A549 (cell line): ENCODE results near the gene ARHGEF11. TPM values are rescaled to one million over a fixed set of nuclear protein-coding genes. Genes with fewer than 3 reads are reported as not detected.

Experiments
- ATAC-seq, 2 experiments: fragments of 200-7000 bp in 1 of 2; fragments of >200 bp in 1 of 2; cut with Nextera tagmentation in 1 of 2; cut with Tn5 transposase in 1 of 2; 3 replicates each; pipeline versions ENCODE4 v1.8.0 to v1.9.1; 2018 to 2020; ENCODE audit warnings: mild to moderate bottlenecking in 1 of 2, moderate library complexity in 1 of 2
- CTCF ChIA-PET: fragments of 300-600 bp; sonication (Branson Sonifier 250); formaldehyde crosslinking; extraction: SDS; loops from one replicate; lab custom pipeline; 2021; ENCODE audit warnings: antibody characterized with exemption, inconsistent platforms; lab: Yijun Ruan, JAX
- POLR2A ChIA-PET: fragments of 350-600 bp; formaldehyde crosslinking; extraction: SDS; loops from one replicate; lab custom pipeline; 2021; ENCODE audit warnings: antibody characterized with exemption, inconsistent platforms; lab: Yijun Ruan, JAX
- DNase-seq, 2 experiments: peaks; one replicate each; pipeline versions ENCODE4 v3.0.0 to v3.0.0-alpha.2; 2011 to 2016; ENCODE audit warnings: low read depth in 1 of 2, low spot score in 1 of 2
- FAIRE-seq: peaks from 2 replicates; lab custom pipeline; 2011; peaks lifted over from hg19 to GRCh38; lab: Jason Lieb, UNC
- H3K27ac ChIP-seq, 2 experiments: fragments of >200 bp; sonication (Bioruptor Twin); formaldehyde crosslinking; 3 replicates each; pipeline ENCODE4 v1.5.1; 2016 to 2017
- H3K4me1 ChIP-seq: fragments of >200 bp; sonication (Bioruptor Twin); formaldehyde crosslinking; 3 replicates; pipeline ENCODE4 v1.6.1; 2016
- H3K4me2 ChIP-seq: fragments of >200 bp; sonication (Bioruptor Twin); formaldehyde crosslinking; 3 replicates; pipeline ENCODE4 v1.6.1; 2016
- H3K4me3 ChIP-seq: fragments of >200 bp; sonication (Bioruptor Twin); formaldehyde crosslinking; 3 replicates; pipeline ENCODE4 v1.5.1; 2016
- H3K9me3 ChIP-seq: fragments of >200 bp; sonication (Bioruptor Twin); formaldehyde crosslinking; 3 replicates; pipeline ENCODE4 v1.6.1; 2016
- BHLHE40 ChIP-seq: IDR thresholded peaks from 2 replicates; pipeline ENCODE4 v1.6.1; 2012; ENCODE audit warnings: low read depth, low read length, inconsistent platforms
- CBX2 ChIP-seq: fragments of 200-600 bp; sonication (generic); IDR thresholded peaks from 2 replicates; pipeline ENCODE4 v1.6.1; 2016; ENCODE audit warnings: low read depth, mild to moderate bottlenecking, borderline replicate concordance
- CEBPB ChIP-seq, 2 experiments: fragments of >200 bp in 1 of 2; sonication (Bioruptor Twin) in 1 of 2; formaldehyde crosslinking in 1 of 2; IDR thresholded peaks; 2 replicates each; pipeline ENCODE4 v1.6.1; 2012 to 2016
- CHD2 ChIP-seq: fragments of 150-350 bp; IDR thresholded peaks from 2 replicates; pipeline ENCODE4 v1.6.1; 2014; ENCODE audit warnings: low read length; ENCODE audit not compliant: partially characterized antibody
- EP300 ChIP-seq, 2 experiments: fragments of >200 bp; sonication (Bioruptor Twin); formaldehyde crosslinking; IDR thresholded peaks; 2 replicates in 1 of 2; 3 replicates in 1 of 2; pipeline ENCODE4 v1.6.1; 2016 to 2017
- FOSB ChIP-seq: fragments of 250-450 bp; sonication (Bioruptor Pico); IDR thresholded peaks from 2 replicates; pipeline ENCODE4 v1.5.0; 2020; ENCODE audit warnings: mild to moderate bottlenecking, moderate library complexity
- FOXS1 ChIP-seq: fragments of 250-450 bp; sonication (Bioruptor Pico); IDR thresholded peaks from 2 replicates; pipeline ENCODE4 v1.5.0; 2020; ENCODE audit warnings: mild to moderate bottlenecking, moderate library complexity
- GATA3 ChIP-seq: IDR thresholded peaks from 2 replicates; pipeline ENCODE4 v1.6.1; 2012; ENCODE audit warnings: borderline replicate concordance
- HDAC2 ChIP-seq: fragments of 200-600 bp; sonication (generic); IDR thresholded peaks from 2 replicates; pipeline ENCODE4 v1.6.1; 2016
- HEYL ChIP-seq: fragments of 250-450 bp; sonication (Bioruptor Pico); IDR thresholded peaks from 2 replicates; pipeline ENCODE4 v1.8.0; 2021; ENCODE audit warnings: mild to moderate bottlenecking, moderate library complexity
- HOXA7 ChIP-seq: fragments of 250-450 bp; sonication (Bioruptor Pico); IDR thresholded peaks from 2 replicates; pipeline ENCODE4 v1.5.0; 2020; ENCODE audit warnings: mild to moderate bottlenecking, moderate library complexity
- JUN ChIP-seq, 2 experiments: fragments of >200 bp; sonication (Bioruptor Twin); formaldehyde crosslinking; IDR thresholded peaks; 2 replicates in 1 of 2; 3 replicates in 1 of 2; pipeline ENCODE4 v1.6.1; 2016 to 2017
- KDM1A ChIP-seq: fragments of 200-600 bp; sonication (generic); IDR thresholded peaks from 2 replicates; pipeline ENCODE4 v1.6.1; 2016; ENCODE audit warnings: low read depth, mild to moderate bottlenecking
- KDM5A ChIP-seq: fragments of 200-600 bp; sonication (generic); IDR thresholded peaks from 2 replicates; pipeline ENCODE4 v1.6.1; 2016; ENCODE audit warnings: antibody characterized with exemption, mild to moderate bottlenecking
- MAFK ChIP-seq: fragments of 450-650 bp; IDR thresholded peaks from 2 replicates; pipeline ENCODE4 v1.6.1; 2014; ENCODE audit not compliant: partially characterized antibody
- MAZ ChIP-seq: fragments of 150-350 bp; IDR thresholded peaks from 2 replicates; pipeline ENCODE4 v1.6.1; 2014; ENCODE audit warnings: antibody characterized with exemption, low read depth, low read length, borderline replicate concordance
- NPAS2 ChIP-seq: fragments of 250-450 bp; sonication (Bioruptor Pico); IDR thresholded peaks from 2 replicates; pipeline ENCODE4 v1.8.0; 2022; ENCODE audit warnings: mild to moderate bottlenecking, moderate library complexity, borderline replicate concordance
- PHF8 ChIP-seq: fragments of 200-600 bp; sonication (generic); IDR thresholded peaks from 2 replicates; pipeline ENCODE4 v1.6.1; 2016; ENCODE audit warnings: low read depth, mild to moderate bottlenecking, antibody characterized with exemption, moderate library complexity, borderline replicate concordance
- RAD21 ChIP-seq, 2 experiments: fragments of >200 bp in 1 of 2; sonication (Bioruptor Twin) in 1 of 2; formaldehyde crosslinking in 1 of 2; IDR thresholded peaks in 1 of 2; conservative IDR thresholded peaks in 1 of 2; 2 replicates in 1 of 2; 3 replicates in 1 of 2; pipeline ENCODE4 v1.6.1; 2012 to 2018; ENCODE audit warnings: inconsistent platforms in 1 of 2
- RNF2 ChIP-seq: fragments of 200-600 bp; sonication (generic); IDR thresholded peaks from 2 replicates; pipeline ENCODE4 v1.6.1; 2016; ENCODE audit warnings: low read depth, mild to moderate bottlenecking, antibody characterized with exemption, moderate library complexity, borderline replicate concordance
- SMC3 ChIP-seq: fragments of >200 bp; sonication (Bioruptor Twin); formaldehyde crosslinking; IDR thresholded peaks from 3 replicates; pipeline ENCODE4 v1.6.1; 2018; ENCODE audit warnings: inconsistent platforms
- TP53 ChIP-seq: fragments of 250-450 bp; sonication (Bioruptor Pico); IDR thresholded peaks from 2 replicates; pipeline ENCODE4 v1.5.0; 2021; ENCODE audit warnings: mild to moderate bottlenecking, moderate library complexity
- ZC3H11A ChIP-seq: fragments of 450-650 bp; IDR thresholded peaks from 2 replicates; pipeline ENCODE4 v1.6.1; 2014; ENCODE audit warnings: antibody characterized with exemption, mild to moderate bottlenecking
- ZSCAN20 ChIP-seq: fragments of 250-450 bp; sonication (Bioruptor Pico); IDR thresholded peaks from 2 replicates; pipeline ENCODE4 v1.8.0; 2022; ENCODE audit warnings: mild to moderate bottlenecking, moderate library complexity
- WGBS: methylation state at CpG from one replicate; pipeline ENCODE4 v1.1.6; 2017; ENCODE audit errors: missing lambda C conversion rate; 5-methylcytosine and 5-hydroxymethylcytosine counted together
- polyA plus RNA-seq, 4 experiments: library from polyadenylated mRNA; depleted of rRNA in 3 of 4; stranded (reverse); fragments of >200 nt; fragmentation: RNase III in 1 of 4; extraction: RNeasy Plus Mini Kit Qiagen cat#74134 plus additional on column Dnase treatment in 1 of 4; gene quantifications; 2 replicates in 3 of 4; 3 replicates in 1 of 4; pipeline ENCODE4 v1.2.3, GENCODE V29; 2011 to 2017
- TF ChIP-seq, protein P1 (sequence below): fragments of 250-450 bp; sonication (Bioruptor Pico); IDR thresholded peaks from 2 replicates; pipeline ENCODE4 v1.5.0; 2021; ENCODE audit warnings: mild to moderate bottlenecking, moderate library complexity, borderline replicate concordance
- TF ChIP-seq, protein P2 (sequence below): fragments of >200 bp; sonication (Bioruptor Twin); formaldehyde crosslinking; IDR thresholded peaks from 2 replicates; pipeline ENCODE4 v1.6.1; 2016
- TF ChIP-seq, protein P3 (sequence below): fragments of >200 bp; sonication (Bioruptor Twin); formaldehyde crosslinking; IDR thresholded peaks from 3 replicates; pipeline ENCODE4 v1.6.1; 2016
- TF ChIP-seq, protein P4 (sequence below): IDR thresholded peaks from 2 replicates; pipeline ENCODE4 v1.6.1; 2012
- TF ChIP-seq, protein P5 (sequence below): fragments of 250-450 bp; sonication (Bioruptor Pico); IDR thresholded peaks from 2 replicates; pipeline ENCODE4 v1.5.0; 2020; ENCODE audit warnings: low read depth, mild to moderate bottlenecking, moderate library complexity

Gene ARHGEF11
- polyA plus RNA-seq, 2 of the 4 experiments (the other 2 are of a cell fraction): 15.7 to 17.1 TPM

DNA sequence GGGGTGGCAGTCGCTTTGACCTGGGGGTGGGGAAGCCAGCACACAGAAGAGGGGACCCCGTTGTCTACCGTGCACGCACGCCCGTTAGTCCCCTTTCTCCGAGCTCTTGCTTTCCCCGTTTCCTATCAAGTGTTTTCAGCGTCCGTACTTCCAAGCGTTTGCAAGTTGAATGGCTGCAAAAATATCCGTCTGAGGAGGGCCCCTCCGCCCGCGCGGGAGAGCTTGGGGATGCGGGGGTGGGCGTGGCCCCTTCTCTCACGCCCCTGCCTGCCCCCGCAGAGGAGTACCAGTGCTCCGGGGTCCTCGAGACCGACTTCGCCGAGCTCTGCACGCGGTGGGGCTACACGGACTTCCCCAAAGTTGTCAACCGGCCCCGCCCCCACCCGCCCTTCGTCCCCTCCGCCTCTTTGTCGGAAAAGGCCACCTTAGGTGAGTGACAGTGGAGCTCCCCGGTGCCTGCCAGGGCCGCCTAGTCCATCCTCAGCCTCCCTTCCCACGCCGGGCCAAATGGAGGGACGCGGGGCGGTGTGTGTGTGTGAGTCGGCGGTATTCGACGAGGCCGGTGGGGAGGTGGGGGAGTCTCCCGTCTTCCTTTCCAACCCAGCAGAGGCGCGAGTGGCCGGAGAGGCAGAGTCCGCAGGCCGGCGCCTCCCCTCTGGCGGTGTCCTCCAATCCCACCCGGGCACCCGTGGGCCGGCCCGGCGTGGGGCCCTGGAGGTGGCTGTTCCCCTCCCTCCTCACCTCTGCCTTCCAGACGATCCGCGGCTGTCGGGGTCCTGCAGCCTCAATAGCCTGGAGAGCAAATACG is 121.7 kb downstream of the ARHGEF11 start:
- WGBS: 82% methylated on average over 52 of the region's 64 CpGs
- DNase-seq (no peak), ATAC-seq (no peak), FAIRE-seq (no peak)
- Histone ChIP-seq H3K27ac (no peak overlapping the region), H3K9me3 (no peaks in the 10 kb centered on the region), H3K4me1 (peaks cover 17% of the 10 kb centered on the region), H3K4me2 (no peak overlapping the region), H3K4me3 (no peak overlapping the region)
- CTCF ChIA-PET: interaction anchor here (0.7 to 11.4 kb wide), 12 partner anchors 12 to 246 kb away, joined by 3 to 341 read pairs (median 6); partner anchors contain the start of genes INSRR, NTRK1 and PEAR1
- POLR2A ChIA-PET: no interaction called here
- no peak for TF ChIP-seq TP53 (CRISPR knock-in tag)
- TF ChIP-seq PHF8: no peak
- no peak for TF ChIP-seq HEYL (CRISPR knock-in tag)
- TF ChIP-seq, protein P1, sequence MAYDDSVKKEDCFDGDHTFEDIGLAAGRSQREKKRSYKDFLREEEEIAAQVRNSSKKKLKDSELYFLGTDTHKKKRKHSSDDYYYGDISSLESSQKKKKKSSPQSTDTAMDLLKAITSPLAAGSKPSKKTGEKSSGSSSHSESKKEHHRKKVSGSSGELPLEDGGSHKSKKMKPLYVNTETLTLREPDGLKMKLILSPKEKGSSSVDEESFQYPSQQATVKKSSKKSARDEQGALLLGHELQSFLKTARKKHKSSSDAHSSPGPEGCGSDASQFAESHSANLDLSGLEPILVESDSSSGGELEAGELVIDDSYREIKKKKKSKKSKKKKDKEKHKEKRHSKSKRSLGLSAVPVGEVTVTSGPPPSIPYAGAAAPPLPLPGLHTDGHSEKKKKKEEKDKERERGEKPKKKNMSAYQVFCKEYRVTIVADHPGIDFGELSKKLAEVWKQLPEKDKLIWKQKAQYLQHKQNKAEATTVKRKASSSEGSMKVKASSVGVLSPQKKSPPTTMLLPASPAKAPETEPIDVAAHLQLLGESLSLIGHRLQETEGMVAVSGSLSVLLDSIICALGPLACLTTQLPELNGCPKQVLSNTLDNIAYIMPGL: no peak
- TF ChIP-seq, protein P2, sequence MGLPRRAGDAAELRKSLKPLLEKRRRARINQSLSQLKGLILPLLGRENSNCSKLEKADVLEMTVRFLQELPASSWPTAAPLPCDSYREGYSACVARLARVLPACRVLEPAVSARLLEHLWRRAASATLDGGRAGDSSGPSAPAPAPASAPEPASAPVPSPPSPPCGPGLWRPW: no peak
- TF ChIP-seq, protein P3, sequence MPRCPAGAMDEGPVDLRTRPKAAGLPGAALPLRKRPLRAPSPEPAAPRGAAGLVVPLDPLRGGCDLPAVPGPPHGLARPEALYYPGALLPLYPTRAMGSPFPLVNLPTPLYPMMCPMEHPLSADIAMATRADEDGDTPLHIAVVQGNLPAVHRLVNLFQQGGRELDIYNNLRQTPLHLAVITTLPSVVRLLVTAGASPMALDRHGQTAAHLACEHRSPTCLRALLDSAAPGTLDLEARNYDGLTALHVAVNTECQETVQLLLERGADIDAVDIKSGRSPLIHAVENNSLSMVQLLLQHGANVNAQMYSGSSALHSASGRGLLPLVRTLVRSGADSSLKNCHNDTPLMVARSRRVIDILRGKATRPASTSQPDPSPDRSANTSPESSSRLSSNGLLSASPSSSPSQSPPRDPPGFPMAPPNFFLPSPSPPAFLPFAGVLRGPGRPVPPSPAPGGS: no peak
- no peak for TF ChIP-seq MAZ
- TF ChIP-seq BHLHE40: no peak
- TF ChIP-seq HOXA7: no peak
- TF ChIP-seq ZSCAN20: no peak
- no peak for TF ChIP-seq RAD21 (conservative IDR thresholded peaks at IDR 0.05 in 1 of 2, IDR thresholded peaks at IDR 0.05 in 1 of 2)
- no peak for TF ChIP-seq FOSB (CRISPR knock-in tag)
- no peak for TF ChIP-seq MAFK
- TF ChIP-seq NPAS2 (CRISPR knock-in tag): no peak
- no peak for TF ChIP-seq JUN (IDR thresholded peaks at IDR 0.05)
- no peak for TF ChIP-seq FOXS1 (CRISPR knock-in tag)
- no peak for TF ChIP-seq HDAC2
- no peak for TF ChIP-seq SMC3
- TF ChIP-seq, all 56 proteins: peak for 0

DNA sequence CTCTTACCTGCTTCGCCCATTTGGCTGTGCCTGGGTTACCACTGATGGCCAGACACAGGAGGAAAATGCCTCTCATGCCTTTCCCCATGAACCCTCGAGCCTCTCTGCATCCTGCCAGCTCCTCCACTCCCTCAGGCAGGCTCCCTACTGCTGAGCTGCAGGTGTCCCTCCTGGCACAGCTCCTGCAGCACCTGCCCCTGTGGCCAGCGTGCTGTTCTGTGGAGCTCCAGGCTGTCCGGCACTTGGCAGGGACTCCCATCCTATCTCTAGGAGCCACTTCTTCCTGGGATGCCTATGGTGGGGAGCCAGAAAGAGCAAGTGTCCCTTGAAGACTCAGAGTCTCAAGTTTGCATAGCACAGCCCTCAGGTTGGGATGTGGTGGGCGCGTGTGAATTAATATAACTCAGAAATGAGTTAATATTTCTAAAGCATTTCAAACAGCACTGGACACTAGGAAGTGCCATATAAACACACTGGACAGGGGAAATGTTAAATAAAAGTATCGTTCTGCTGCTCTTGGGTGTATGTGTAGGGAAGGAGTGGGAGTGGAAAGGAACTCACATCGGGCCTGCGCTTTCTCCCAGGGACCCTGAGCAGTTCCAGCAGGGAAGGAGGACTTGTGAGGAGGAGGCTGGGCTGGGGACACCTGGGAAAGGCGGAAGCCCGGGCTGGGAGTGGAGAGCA is 122.4 kb downstream of the ARHGEF11 start:
- FAIRE-seq (no peak), DNase-seq (no peak), ATAC-seq (no peak)
- CTCF ChIA-PET: interaction anchor here (0.7 to 11.4 kb wide), 13 partner anchors 9 to 234 kb away, joined by 3 to 341 read pairs (median 8); partner anchors contain the start of genes INSRR, NTRK1 and PEAR1
- Histone ChIP-seq H3K27ac (no peak overlapping the region), H3K4me1 (peaks cover 17% of the 10 kb centered on the region), H3K4me3 (no peak overlapping the region), H3K9me3 (no peaks in the 10 kb centered on the region), H3K4me2 (no peak overlapping the region)
- 59% methylated on average over 11 of the region's 11 CpGs for WGBS
- POLR2A ChIA-PET: interaction anchor here (1.5 kb wide), 1 partner anchor 27 kb away, joined by 3 read pairs; no protein-coding TSS in a partner anchor
- no peak for TF ChIP-seq CEBPB (IDR thresholded peaks at IDR 0.05)
- TF ChIP-seq, protein P3: no peak
- TF ChIP-seq HOXA7: no peak
- TF ChIP-seq TP53 (CRISPR knock-in tag): no peak
- TF ChIP-seq EP300 (IDR thresholded peaks at IDR 0.05): no peak
- no peak for TF ChIP-seq CBX2
- TF ChIP-seq KDM1A: no peak
- no peak for TF ChIP-seq ZC3H11A
- no peak for TF ChIP-seq GATA3
- TF ChIP-seq RAD21 (conservative IDR thresholded peaks at IDR 0.05 in 1 of 2, IDR thresholded peaks at IDR 0.05 in 1 of 2): no peak
- TF ChIP-seq FOSB (CRISPR knock-in tag): no peak
- TF ChIP-seq CHD2: no peak
- TF ChIP-seq RNF2: no peak
- no peak for TF ChIP-seq NPAS2 (CRISPR knock-in tag)
- TF ChIP-seq, protein P4, sequence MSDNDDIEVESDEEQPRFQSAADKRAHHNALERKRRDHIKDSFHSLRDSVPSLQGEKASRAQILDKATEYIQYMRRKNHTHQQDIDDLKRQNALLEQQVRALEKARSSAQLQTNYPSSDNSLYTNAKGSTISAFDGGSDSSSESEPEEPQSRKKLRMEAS: no peak
- TF ChIP-seq, protein P5, sequence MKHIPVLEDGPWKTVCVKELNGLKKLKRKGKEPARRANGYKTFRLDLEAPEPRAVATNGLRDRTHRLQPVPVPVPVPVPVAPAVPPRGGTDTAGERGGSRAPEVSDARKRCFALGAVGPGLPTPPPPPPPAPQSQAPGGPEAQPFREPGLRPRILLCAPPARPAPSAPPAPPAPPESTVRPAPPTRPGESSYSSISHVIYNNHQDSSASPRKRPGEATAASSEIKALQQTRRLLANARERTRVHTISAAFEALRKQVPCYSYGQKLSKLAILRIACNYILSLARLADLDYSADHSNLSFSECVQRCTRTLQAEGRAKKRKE (CRISPR knock-in tag): no peak
- TF ChIP-seq, protein P2: no peak
- no peak for TF ChIP-seq KDM5A
